GM19043 (cell line): ENCODE results near the gene ANKMY1.
A peak's percentile ranks its signal among the peaks of the same experiment; 100 is the strongest.

Experiments used
- ATAC-seq: cut with Tn5 transposase; IDR thresholded peaks from one replicate; pipeline ENCODE4 v1.9.1; 2021; ENCODE audit warnings: low read depth; ENCODE audit not compliant: unreplicated experiment

Gene ANKMY1

DNA sequence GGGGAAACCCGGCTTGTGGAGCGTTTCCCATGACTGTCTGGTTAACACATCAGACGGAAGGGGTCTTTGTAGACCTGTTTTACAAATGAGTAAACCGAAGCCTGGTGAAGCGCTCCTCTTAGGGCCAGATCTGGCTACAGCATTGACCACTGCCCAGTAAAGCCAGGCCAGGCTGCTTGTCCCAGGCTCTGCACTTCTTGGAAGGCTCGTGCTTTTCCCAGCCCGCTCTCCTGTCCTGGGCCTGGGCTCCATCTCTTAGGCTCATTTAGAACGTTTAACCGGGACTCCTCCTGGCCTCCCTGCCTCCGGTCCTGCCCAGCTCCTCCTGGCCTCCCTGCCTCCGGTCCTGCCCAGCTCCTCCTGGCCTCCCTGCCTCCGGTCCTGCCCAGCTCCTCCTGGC lies 117.5 kb downstream of the ANKMY1 start:
- no peak for ATAC-seq

- ATAC-seq, result no peak
Observed at GRCh38 chr2:240439698-240440151, 118.1 kb downstream of the ANKMY1 start.

DNA sequence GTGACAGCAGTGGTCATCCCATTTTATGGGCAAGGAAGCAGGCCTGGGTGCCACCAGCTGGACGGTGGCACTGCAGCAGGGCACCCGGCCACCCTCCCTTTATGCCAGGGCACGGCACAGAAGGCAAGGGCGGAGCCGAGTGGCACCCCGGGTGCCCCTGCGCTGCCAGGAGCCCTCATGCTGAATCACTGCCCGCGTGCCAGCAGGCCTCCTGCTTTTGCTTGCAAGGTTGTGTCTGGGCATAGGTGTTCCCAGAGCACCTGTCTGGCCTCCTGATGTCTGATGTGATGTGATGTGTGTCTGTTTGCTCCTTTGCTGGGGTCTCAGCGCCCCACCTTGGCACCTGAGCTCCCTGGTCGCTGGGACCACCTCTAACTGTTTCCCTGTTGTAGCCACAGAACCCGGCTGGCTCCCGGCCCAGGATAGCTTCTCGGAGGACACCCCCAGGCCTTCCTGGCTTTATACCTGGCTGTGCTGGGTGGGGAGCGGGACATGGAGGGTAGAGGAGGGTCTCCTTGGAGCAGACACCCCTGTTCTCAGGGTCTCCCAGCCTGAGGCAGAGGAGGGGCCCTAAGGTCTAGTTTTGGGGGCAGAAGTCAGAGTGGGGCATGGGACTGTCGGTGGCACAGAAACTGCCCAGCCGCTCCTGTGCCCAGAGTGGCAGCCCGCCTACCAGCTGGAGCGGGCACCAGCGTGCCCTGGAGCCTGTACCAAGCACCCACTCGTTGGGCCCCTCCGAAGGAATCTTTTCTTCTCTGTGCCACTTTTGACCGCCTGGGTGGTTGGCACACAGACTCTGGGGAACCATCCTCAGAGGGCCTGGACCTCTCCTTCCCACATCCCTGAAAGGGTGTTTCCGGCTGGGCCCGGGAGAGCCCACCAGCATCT lies 118.7 kb downstream of the ANKMY1 start:
- ATAC-seq, result no peak

DNA sequence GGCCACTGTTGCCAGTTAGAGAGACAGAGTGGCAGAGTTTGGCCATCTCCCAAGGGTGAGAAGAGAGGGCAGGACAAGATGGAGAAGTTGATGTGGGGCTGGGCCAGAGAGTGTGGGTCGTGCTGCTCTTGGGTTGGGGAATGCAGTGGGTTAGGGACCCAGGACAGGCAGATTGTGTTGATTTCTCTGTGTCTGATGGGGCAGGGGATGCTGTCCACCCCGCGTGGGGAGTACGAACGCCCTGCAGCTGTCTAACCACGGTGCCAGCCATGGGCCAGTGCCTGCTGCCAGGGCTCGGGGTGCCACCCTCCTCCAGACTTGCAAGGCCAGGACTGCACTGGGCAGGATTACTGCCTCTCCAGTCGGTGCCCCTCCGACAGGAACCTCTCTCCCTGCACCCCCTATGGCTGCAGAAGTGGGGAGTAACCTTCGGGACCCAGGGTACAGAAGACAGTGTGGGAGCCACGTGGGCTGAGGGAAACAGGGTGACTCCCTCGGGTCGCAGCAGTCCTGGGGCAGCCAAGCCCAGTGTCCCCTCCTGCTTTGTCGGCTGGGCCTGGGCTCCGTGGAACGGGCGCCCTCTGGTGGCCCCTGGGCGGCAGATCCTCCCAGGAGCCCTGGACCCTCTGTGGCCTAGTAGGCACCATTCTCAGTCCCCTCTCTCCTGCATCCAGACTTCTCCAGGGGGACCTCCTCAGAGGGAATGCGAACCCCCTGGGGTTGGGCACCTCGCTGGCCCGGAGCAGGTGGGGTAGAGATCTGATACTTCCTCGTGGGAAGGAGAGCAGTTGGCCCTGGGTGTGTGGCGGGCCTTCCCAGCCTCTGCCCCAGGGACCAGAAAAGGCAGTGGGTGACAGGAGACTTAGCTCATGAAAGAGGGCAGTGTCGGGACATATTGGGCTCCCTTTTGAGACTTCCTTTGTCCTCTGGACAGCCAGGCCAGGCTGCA lies 119.7 kb downstream of the ANKMY1 start:
- no peak for ATAC-seq

GRCh38 chr2:240437551-240437860 lies 120.3 kb downstream of the ANKMY1 start:
- no peak for ATAC-seq

GRCh38 chr2:240436683-240437550 lies 120.9 kb downstream of the ANKMY1 start:
- ATAC-seq, result no peak

GRCh38 chr2:240435948-240436682 lies 121.7 kb downstream of the ANKMY1 start:
- peak; percentile 8 for ATAC-seq

- ATAC-seq, result peak; percentile 59
Observed at GRCh38 chr2:240435457-240435947, 122.3 kb downstream of the ANKMY1 start, which contains the start of gene GPC1. GPC1 (plus strand) TSS chr2:240435663; CDS start chr2:240435919, 256 bp downstream.

DNA sequence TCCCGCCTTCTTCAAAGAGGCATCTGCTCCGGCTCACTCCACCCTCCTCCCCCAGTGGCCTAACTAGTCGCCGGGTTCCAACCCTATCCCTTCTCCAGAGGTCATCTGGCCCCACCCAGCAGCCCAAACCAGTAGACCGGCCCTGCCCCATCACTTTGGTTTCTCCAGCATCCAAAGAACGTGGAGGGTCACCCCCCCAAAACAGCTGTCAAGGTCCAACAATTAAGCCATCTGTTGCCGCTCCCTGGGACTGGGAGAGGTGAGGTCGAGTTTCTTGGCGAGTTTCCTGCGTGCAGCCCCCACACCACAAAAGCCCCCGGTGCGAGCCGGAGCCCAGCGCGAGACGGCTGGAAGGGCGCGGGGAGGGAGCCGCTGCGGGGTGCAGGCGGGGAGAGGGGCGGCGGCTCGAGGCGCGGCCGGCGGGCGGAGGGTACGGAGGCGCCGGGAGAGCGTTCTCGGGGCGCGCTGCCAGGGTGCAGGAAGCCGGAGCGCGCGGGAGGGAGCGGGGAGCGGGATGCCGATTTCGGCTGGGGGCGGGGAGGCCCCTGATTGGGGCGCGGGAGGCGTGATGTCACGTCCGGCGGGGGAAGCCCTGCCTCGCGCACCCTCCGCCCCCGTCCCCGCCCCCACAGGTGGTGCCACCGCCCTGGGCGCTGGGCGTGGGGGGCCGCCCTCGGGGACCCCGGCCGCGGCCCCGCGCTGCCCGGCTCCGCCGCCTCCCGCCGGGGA lies 122.9 kb downstream of the ANKMY1 start:
- peak; percentile 60 for ATAC-seq

DNA sequence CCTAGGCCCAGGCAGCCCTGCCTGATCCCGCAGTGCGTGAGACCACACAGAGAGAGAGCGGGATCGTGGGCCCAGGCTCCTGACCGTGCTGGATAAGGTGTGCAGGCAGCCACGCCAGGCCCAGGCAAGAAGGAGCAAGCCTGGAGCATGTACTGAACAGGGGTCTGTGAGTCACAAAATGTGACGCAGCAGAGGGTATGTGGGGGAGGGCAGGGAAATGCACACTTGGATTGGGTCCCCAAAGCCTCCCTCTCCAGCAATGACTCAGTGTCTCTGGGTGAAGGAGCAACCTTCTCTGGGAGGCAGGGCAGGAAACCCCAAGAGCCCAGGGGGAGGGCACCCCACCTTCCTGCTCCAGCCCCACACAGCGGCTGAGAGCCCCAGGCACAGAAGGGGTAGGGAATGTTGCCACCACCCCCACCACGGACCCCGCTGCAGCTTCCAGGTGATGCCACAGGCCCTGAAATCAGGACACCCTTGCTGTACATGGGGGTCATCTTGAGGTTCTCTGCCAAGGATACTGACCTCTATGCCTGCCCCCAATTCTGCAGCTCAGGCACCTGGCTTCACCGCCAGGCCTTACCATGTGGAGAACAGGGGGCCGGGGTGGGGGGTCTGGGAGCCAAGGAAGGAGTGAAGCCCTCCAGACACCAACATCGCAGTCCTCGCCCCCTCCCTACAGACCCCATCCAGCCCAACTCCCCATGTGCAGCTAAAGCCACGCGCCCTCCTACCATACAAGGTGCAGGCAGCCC lies 123.6 kb downstream of the ANKMY1 start:
- ATAC-seq, result no peak

GRCh38 chr2:240432820-240433801 lies 124.7 kb downstream of the ANKMY1 start:
- ATAC-seq, result no peak

DNA sequence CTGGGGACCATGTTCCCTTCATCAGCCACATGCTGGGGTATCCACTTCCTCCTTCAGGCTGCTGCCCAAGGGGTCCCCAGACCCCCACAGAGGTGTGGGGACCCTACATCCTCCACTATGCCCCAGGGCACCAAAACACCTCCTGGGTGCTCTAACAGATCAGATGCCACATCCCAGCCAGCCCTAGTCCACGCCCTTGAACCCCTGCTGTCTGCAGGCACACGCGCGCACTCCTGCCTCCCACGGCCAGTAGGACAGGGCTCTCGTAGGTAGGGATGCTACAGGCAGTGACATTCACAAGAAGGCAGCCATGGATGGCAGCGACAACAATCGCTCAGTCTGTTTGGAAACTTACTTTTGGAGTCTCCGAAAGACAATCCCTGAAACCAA lies 125.4 kb downstream of the ANKMY1 start:
- no peak for ATAC-seq

GRCh38 chr2:240431661-240432424 lies 125.9 kb downstream of the ANKMY1 start:
- ATAC-seq, result no peak

- no peak for ATAC-seq
Observed at GRCh38 chr2:240431271-240431660, 126.5 kb downstream of the ANKMY1 start.

DNA sequence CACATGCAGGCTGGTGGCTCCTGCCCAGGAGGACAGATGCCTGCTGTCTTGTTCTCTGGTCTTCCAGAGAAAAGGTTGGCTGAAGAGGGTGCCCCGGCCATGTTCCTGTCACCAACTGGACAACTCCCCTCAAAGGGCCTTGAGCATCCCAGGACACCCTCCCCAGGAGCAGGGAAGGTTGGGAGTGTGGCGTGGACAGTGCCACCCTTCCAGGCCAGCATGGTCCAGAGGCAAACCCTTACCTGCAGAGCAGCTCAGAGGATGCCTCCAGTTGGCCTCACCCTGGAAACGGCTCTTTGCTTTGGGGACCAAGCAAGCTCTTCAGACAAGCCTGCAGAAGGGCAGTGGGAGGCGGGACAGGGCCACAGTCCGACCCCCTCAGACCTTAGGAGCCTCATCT lies 127.2 kb downstream of the ANKMY1 start:
- ATAC-seq, result no peak

GRCh38 chr2:240429872-240430491 lies 127.8 kb downstream of the ANKMY1 start:
- ATAC-seq, result no peak
